Stimulated activated naive CD8-positive, alpha-beta T cell treated with anti-CD3 and anti-CD28 coated beads, Interleukin-15, Interleukin-2, amounts not matched to agents 100 ng/mL and 50 ng/mL, for 24 hours (primary cell): ENCODE measurements around the gene CNPY1.

Experiments
- H3K27ac Mint-ChIP-seq: one replicate; pipeline ENCODE4 v1.8.0; 2021; ENCODE audit warnings: mild to moderate bottlenecking, mixed read lengths
- H3K27me3 Mint-ChIP-seq: one replicate; pipeline ENCODE4 v1.8.0; 2021; ENCODE audit warnings: mixed read lengths
- H3K36me3 Mint-ChIP-seq: one replicate; pipeline ENCODE4 v1.8.0; 2021; ENCODE audit warnings: low read depth, mixed read lengths
- H3K4me1 Mint-ChIP-seq: one replicate; pipeline ENCODE4 v1.8.0; 2021; ENCODE audit warnings: low read depth, mixed read lengths
- H3K4me3 Mint-ChIP-seq: one replicate; pipeline ENCODE4 v1.8.0; 2021; ENCODE audit warnings: mild to moderate bottlenecking, mixed read lengths
- H3K9me3 Mint-ChIP-seq: one replicate; pipeline ENCODE4 v1.8.0; 2021; ENCODE audit warnings: mixed read lengths

Gene CNPY1

GRCh38 chr7:155452505-155453295, 93.7 kb downstream of the CNPY1 start:
- Mint-ChIP-seq H3K27me3 (peaks cover 81% of the 10 kb centered on the region), H3K4me1 (peaks cover 21% of the 10 kb centered on the region), H3K36me3 (no peaks in the 10 kb centered on the region), H3K9me3 (no peaks in the 10 kb centered on the region), H3K4me3 (no peak overlapping the region), H3K27ac (no peak overlapping the region)

- Mint-ChIP-seq H3K27ac (no peak overlapping the region), H3K4me1 (peaks cover 17% of the 10 kb centered on the region), H3K9me3 (no peaks in the 10 kb centered on the region), H3K4me3 (no peak overlapping the region), H3K36me3 (no peaks in the 10 kb centered on the region), H3K27me3 (peaks cover 84% of the 10 kb centered on the region)
These were observed 94.5 kb downstream of the CNPY1 start for GRCh38 chr7:155451840-155452239.
